Measurements from ENCODE around the gene SH3BP4.

SH3BP4 gene

DNA sequence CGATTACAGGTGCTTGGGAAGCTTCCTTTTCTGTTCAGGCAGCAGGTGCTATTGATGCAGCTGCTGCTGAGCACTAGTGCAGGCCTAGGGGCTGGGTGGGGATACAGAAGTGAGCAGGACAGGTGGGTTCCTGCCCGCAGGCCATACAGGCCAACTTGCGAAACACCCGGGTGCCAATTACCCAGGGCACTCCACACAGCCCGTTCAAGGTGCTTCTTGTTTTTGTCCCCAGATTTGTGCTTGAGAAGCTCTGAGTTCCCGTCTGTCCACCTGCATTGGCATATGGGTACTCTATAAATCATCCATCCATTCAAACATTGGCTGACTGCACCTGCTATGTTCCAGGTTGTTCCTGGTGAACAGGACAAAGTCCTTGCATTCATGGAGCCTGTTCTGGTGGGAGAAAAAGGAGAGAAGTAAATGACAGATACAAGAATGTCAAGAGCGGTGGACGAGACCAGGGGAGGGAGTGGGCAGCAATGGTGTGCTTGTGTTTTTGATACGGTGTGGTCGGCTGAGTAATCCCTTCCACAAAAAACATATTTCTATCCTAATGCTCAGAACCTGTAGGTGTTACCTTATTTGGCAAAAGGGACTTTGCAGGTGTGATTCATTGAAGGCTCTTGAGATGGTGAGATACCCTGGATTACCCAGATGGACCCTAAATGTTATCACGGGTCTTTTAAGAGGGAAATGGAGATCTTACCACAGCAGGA lies 31.4 kb downstream of the SH3BP4 start:
- DNase-seq: no peak

DNA sequence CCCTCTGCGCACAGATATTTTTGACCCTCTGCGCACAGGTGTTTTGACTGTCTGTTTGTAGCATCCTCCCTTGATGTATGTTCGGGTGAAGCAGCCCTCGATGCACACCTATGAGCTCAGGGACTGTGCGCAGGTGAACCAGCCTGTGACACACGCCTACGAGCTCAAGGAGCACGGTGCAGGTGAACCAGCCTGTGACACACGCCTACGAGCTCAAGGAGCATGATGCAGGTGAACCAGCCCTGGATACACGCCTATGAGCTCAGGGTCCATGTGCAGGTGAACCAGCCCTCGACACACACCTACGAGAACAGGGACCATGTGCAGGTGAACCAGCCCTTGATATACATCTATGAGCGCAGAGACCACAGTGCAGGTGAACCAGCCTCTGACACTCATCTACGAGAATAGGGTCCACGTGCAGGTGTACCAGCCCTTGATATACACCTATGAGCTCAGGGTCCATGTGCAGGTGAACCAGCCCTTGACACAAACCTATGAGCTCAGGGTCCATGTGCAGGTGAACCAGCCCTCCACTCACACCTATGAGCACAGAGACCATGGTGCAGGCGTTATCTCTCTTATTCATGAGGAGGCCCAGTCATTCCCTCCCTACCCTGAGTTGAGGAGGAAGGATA lies 33.9 kb downstream of the SH3BP4 start:
- no peak for DNase-seq

DNA sequence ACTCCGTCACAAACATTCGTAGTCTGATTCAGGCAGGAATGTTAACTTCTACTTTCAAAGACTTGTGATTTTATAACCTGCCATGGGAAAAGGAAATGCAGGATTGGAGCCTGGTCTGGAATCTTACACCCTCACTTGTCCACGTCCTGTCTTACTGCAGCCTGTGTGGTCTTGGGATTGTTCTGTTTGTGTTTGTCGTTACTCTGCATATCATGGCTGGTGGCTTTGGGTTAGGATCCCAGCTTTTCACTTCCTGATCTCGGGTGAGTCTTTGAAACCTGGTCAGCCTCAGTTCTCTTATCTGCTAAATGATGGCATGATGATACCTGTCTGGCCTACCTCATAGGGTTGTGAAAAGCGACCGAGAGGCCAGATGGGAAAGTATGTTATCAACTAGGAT lies 34.6 kb downstream of the SH3BP4 start:
- no peak for DNase-seq

DNA sequence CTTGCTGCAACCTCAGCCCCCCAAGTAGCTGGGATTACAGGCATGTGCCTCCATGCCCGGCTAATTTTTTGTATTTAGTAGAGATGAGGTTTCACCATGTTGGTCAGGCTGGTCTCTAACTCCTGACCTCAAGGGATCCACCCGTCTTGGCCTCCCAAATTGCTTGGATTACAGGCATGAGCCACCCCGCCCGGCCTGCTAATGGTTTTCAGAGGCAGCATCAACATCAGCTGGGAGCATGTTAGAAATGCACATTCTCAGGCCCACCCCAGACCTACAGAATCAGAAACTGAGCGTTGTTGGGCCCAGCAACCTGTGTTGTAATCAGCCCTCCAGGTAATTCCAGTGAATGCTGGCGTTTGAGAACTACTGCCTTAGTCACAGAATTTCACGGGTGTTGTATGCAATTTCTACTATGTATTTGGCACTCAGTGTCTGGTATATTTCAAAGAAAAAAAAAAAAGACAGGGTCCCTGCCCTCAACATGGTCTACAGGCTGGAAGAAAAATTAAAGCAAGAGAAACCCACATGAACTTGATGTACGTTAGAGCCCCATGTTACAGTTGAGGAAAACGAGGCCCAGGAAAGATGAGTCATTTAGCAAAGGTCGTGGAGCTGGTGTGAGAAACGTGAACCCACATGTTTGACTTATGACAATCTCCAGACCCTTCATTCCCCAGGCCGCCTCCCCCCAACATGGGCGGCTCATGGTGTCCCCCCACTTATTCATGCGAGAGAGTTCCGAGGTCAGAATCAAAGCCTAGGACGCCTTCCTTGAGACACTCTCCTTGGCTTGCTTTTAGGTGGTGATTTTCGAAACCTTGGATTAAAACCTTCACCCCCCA lies 35.3 kb downstream of the SH3BP4 start:
- no peak for DNase-seq

DNA sequence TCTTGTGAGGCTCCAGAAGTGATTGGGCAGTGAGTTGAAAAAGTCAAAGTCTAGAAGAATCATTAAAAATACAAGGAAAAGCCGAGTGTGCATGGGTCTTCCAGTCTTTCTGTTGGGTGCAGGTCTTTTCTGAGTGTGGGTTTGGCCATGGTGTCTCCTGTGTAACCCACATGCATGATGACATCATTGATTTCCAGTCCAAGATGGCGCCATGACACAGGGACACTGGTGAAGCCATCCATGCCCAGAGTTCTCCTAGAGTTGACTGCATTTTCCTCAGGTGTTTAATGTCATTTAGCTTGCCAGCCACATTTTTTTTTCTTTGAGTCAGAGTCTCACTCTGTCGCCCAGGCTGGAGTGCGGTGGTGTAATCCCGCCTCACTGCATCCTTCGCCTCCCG lies 35.9 kb downstream of the SH3BP4 start:
- no peak for DNase-seq

DNA sequence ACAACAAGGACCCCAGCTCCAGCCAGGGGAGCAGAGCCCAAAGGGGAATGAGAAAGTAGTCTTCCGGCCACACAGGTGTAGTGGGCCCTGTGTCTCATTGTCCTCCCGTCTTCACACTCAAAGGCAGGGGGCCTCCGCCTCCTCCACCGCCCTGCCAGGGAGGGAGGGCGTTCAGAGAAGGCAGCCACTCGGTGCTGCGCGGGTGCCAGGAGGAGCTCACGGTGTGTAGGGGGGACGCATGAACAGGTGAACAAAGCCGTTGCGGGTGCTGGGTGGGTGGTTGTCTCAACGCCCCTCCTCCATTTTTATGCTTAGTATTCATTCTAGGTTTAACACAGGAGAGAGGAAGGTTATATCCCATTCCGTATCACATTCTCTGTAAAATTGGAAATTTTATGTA lies 36.7 kb downstream of the SH3BP4 start:
- no peak for DNase-seq

DNA sequence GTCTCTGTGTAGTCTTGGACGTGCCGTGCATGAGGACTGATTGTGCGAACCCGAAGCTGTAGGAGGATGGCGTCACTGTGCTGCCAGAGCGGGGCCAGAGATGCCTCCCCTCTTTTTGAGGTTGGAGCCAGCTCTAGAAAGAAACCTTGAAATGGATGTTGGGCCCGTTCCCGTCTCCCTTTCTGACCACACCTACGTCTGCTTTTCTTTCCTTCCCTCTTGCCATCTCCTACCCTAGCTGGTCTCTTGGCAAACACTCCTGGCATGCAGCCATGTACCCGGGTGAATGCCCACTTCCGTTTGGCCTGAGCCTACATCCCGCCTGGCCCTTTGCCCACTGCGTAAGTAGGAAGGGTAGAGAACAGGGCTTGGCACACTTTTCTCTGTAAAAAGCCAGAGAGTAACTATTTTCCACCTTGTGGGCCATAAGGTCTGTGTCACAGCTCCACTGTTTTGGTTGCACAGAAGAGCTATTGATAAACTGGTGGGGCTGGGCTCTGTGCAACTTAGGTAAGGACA lies 37.4 kb downstream of the SH3BP4 start:
- DNase-seq: no peak

DNA sequence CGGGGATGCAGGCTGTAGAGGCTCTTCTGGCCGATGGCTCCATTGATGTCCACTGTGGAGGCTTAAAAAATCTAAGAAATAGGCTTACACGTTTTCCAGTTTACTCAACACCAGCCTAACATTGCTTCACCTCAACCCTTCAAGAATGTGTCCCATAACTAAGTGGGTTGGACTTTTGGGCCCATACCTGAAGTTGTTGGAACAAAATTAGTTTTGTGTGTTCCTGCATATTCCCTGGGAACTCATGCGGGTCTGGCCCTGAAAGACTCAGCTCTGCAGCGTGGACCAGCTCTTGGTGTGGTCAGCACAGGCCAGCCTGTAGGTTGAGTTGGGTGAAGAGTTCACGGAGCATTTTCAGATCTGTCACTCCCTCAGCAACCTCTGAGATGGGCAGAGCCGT lies 38.5 kb downstream of the SH3BP4 start:
- no peak for DNase-seq

DNA sequence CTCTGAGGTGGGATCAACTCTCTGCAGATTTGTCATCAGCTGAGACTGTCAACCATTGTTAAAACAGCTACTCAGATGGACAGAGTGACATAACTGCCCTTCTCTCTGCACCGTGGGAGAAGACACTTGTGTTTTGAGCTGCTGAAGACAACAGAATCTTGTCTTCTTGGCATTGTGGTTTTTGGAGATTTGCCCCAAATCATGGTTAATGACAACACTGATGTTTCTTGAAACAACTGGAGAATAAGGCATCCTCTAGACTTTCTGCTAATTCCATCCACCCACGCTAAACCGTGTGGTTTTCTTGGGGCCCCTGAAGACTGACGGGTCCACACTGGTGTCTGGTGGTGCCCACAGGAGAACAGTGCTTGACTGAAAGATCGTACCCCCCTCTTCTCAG lies 39.5 kb downstream of the SH3BP4 start:
- no peak for DNase-seq

DNA sequence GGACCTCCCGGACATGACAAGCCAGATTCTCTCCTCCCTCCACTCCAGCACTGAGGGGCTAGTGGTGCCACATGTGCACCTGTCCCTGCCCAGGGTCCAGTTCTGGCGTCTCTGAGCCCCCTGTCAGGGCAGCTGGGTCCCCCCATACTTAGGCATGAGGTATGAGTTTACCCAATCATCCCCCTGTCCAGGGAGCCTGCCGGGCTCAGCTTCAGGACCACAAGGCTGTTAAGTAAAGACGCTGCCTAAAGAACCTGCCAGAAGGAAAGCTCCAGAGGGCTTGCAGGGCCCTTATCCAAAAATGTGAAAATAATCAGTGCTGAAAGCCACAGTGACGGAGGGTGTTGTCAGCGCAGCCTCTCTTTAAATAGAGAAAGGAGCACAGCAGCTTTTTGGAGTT lies 40.0 kb downstream of the SH3BP4 start:
- no peak for DNase-seq

DNA sequence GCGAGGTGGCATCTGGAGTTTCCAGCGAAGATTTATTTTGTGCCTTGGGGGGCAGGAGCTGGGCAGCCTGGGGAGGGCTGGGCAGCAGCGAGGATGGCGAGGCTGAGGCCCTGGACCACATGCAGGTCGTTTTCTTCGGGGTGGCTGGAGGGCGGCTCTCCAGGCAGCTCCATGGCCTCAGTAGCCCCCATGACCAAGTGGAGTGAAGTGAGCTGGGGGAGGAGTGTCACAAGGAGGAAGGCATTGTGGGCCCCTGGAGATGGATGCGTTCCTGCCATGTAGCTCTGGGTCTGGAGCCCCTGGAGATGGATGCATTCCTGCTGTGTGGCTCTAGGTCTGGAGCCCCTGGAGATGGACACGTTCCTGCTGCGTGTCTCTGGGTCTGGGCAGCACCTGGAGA lies 40.4 kb downstream of the SH3BP4 start:
- DNase-seq: no peak

DNA sequence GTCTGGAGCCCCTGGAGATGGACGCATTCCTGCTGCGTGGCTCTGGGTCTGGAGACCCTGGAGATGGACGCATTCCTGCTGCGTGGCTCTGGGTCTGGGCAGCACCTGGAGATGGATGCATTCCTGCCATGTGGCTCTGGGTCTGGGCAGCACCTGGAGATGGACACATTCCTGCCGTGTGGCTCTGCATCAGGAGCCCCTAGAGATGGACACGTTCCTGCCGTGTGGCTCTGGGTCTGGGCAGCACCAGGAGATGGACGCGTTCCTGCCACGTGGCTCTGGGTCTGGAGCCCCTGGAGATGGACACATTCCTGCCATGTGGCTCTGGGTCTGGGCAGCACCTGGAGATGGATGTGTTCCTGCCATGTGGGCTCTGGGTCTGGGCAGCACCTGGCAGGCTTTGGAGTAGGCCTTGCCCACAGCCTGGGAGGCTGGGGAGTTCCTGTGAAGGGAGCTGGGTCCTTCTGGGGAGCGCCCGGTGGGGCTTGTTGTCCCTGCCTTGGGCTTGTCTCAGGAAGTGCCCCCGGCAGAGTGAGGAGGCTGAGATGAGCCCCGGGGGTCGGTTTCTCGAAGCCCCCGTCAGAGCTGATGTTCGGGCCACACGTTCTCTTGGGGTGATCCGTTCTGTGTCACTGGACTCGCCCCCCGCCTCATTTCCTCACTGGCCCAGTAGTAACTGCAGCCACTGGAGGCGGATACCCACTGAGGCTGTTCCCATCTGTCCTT lies 41.0 kb downstream of the SH3BP4 start:
- no peak for DNase-seq

DNA sequence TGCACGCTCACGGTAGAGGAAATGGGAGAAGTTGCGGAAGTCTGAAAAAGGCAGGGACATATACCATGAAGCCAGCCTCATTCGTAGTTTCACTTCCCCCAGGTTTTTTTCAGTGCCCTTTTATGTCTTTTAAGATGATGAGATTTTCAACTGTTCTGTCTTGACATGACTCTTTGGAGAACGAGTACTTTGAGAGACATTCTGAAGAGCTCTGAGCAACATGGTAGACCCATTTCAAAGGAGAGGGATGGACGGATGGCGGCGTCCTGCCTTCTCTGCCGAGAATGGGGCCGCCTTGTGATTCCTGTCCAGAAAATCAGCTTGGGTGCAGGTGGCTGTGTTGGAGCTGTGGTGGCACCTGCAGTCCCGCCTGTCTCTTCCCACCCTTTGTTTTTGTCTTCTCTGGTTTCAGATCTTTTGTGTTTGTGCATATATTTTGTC lies 41.7 kb downstream of the SH3BP4 start:
- no peak for DNase-seq

DNA sequence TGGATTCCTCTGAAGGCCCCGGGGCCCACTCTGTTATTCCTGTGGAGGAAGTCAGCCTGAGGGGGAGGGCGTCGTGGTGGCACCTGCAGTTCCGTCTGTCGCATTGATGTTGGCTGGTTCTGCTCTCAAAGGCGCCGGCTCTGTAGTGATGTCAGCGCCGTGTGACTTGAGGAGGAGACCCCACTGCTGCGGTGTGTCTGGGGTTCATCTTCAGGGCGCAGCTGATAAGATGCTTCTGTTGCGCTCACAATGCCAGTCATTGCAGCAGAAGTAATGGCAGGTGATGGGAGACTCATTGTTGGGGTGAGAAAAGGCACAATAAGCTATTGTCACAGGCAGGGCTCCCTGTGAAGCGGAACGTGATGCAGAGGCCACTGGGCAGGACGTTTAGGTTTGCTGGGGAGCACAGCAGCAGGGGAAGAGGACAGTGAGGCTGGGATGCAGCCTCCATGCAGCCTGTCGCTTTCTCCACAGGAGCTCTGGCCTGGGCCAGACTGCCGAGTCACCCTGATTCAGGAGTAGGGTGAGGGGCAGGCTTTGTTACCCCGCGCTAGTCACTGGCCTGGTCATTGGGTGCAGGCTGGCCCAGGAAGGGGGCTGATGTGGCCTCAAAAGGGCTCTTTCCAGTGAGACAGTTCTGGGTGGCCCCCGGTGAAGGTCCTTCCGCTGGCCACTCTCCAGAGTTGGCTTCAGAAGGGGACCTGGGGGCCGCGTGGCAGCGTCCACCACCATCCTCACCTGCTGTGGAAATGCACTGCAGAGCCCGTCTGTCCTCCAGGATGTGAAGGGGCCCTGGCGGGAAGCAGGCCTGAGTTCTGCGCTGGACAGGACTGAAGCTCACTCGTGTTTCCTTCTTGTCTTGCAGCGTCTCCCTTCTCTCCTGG lies 42.9 kb downstream of the SH3BP4 start:
- no peak for DNase-seq

DNA sequence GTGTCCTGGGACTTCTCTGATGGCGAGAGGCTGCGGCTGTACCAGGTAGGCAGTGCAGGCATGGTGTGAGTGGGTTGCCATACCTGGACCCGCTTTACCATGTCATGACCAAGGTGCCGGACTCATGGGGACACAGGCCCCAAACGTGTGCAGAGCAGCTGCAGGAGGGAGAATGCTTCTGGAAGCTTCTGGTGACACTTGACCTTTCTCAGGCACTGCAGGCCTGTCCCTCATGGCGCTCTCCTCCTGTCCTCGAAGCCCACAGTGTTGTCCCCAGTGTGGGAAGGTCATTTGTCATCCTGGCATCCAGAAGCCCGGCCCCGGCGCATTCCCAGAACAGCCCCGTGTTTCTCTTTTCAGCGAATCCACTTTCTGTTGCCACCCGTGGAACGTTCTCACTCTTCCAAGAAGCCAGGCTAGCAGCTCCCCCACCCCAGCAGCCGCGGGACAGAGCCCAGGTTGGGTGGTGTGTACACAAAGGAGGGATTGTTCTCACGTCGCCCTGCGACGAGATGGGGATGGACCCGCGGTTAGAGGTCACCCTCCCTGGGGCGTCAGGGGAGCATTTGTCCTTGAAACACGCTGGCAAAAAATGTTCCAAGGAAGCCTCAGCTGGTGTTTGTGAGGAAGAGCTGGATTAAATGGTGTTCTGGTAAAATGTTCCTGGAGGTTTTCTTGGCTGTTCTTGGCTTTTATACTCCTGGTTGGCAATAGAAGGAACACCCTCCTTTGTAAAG lies 43.7 kb downstream of the SH3BP4 start:
- no peak for DNase-seq

DNA sequence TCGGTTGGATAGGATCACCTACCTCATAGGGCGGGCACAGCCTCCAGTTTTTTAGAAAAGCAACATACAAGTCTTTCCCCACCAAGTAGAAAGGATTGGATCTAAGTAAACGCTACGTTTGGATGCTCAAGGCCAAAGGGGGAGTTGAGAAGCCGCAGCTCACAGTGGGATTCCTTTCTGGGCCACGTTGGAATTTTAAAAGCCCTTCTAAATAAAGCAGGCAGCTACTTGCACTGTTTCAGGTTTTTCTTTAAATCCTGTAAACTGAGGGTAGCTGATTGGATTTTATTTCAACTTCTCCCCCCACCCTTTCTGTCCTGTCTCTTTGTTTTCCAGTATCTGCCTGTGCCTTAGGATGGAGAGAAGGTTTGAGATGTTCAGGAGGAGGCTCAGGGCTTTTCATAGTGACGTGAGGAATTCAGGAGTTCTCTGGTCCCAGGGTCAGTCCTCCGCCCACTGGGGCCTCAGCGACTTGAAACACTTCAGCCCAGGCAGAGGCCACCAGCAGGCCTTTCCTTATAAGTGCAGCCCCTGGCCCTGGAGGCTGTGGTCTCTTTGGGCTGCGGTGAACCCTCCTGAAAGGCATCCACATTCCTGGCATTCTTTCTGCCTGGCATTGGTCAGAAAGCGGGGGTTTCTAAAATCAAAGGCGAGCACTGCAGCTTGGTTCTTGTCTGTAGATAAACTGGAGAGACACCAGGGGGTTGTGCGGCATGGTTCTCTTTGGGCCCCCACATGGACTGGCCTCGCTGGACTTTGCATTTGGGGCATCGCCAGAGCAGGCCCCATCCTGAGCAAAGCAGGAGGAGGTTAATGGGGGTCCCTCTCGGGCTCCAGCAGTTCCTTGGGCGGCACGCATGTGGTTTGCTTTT lies 44.5 kb downstream of the SH3BP4 start:
- no peak for DNase-seq

DNA sequence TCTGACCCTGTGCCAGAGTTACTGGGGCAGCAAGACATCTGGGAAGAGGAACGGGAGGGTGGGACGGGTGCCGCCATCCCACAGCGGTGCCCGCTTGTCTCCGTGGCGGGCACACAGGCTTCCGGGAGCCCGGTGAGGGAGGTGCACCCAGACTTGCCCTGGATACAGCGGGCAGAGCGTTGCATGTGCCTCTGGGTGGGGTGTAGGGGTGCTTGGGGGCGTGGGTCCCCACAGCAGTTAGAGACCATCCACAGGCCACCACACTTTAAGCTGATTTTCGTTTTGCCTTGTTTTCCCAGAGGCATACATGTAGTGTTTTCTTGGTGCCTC lies 45.1 kb downstream of the SH3BP4 start:
- DNase-seq: no peak

DNA sequence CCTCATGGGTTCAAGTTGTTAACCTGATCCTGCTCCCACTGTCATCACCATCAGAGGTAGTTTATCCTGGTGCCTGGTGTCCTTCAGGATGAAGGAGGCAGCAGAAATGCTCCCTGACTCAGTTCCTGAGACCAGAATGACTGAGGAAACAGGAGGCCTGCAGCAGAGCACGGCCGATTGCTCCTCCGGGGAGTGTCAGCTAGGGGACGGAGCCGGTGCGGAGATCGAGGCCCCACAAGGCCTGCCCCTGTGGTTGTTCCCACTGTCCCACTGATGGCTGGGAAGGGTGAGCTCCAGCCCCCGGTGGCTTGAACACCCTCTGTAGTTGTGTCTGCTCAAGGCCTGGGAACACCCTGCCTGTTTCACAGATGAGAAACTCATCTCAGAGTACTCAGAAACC lies 45.6 kb downstream of the SH3BP4 start:
- DNase-seq: no peak

DNA sequence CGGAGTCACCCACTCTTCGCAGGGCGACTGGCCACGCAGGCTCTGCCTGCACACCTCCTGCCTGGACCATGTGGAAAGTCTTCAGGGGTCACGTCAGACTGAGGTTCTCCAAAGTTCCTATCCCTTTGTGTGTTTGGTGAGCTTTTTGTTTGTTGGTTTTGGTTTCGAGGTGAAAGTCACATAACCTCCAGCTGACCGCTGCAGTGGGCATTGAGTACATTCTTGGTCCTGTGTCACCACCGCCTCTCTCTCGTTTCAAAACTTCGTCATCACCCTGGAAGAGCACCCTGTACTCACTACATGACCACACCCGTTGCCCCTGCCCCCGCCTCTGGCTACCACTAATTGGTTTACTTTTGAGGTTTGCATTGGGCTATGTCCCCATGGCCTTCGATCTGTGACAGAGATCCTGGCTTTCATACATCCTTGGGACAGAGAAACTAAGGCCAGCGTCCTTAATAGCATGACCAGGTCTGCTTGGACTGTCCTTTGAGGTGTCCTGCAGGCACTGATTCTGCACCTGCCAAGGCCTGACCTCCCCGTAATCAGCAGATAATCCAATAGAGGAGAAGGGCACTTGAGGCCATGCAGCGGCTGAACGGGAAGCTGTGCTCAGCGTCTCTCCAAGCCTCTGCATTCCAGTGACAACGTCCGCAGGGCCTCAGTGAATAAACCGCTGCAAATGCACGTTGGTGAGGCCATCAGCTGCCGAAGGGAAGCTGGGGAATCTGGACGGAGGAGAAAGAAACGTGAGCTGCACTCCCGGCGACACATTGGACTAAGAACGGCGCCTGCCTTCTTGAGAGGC lies 46.8 kb downstream of the SH3BP4 start:
- no peak for DNase-seq

All from activated CD4-positive, alpha-beta T cell treated with anti-CD3 and anti-CD28 coated beads, Interleukin-10, Interleukin-2, amounts not matched to agents 100 ng/mL and 50 ng/mL, durations not matched to agents 16 hours and 8 hours (primary cell).